Stomach (tissue), 4 donors: ENCODE results near the gene MRI1.

Experiments used
- POLR2A ChIP-seq, 4 donors: fragments of 450-650 bp; IDR thresholded peaks; one replicate each; pipeline ENCODE4 v1.6.1; 2016; ENCODE audit warnings: antibody characterized with exemption in 4 of 4, control low read depth in 2 of 4, mild to moderate bottlenecking in 1 of 4, moderate library complexity in 1 of 4
- POLR2AphosphoS5 ChIP-seq, 3 donors: sonication (generic); formaldehyde crosslinking; IDR thresholded peaks; one replicate each; pipeline ENCODE4 v1.6.1; 2016; ENCODE audit warnings: antibody characterized with exemption in 3 of 3

- TF ChIP-seq POLR2A (IDR thresholded peaks at IDR 0.05) (no peak), POLR2AphosphoS5 (IDR thresholded peaks at IDR 0.05) (no peak)
Observed at GRCh38 chr19:13742756-13743155, 21.6 kb upstream of the MRI1 start.
